ENCODE results near the gene B9D1.

B9D1 gene

DNA sequence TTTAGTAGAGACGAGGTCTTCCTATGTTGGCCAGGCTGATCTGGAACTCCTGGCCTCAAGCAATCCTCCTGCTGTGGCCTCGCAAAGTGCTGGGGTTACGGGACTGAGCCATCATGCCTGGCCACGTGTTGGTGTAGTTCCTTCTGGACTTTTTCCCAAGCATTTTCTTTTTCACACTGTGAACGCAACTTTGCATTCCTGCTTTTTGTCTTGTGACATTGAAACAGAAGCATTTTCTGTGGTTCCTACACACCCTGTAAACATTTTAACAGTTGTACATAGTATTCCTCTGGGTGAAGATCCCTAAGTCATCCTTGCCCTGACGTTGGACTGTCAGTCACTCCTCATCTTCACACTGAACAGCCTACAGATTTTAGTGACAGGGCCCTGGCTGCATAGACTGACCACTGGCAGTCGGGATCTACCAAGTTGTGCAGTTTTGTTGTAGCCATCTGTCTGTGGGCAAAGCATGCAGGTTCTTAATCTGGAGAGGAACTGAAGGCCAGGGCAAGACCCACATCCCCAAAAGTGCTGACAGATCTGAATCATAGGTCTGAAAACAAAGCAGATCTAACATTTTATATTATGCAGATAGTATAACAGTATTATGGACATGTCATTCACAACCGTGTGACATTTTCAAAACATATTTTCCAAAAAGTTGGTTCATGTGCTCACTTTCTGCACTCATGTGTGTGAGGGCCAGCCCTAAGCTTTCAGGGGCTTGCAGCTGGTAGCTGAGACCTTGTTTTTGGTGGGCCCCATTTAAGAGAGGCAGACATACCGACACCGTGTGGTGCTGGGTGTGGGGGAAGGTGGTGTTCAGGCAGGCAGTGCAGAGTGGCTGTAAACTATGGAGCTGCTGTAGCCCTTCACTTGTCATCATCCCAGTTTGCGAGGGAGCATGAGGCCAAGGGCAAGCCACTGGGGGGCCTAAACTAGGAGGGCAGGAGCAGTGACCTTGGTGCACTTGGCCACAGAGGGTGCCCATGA lies 65.4 kb downstream of the B9D1 start:
- TF ChIP-seq, protein P1, sequence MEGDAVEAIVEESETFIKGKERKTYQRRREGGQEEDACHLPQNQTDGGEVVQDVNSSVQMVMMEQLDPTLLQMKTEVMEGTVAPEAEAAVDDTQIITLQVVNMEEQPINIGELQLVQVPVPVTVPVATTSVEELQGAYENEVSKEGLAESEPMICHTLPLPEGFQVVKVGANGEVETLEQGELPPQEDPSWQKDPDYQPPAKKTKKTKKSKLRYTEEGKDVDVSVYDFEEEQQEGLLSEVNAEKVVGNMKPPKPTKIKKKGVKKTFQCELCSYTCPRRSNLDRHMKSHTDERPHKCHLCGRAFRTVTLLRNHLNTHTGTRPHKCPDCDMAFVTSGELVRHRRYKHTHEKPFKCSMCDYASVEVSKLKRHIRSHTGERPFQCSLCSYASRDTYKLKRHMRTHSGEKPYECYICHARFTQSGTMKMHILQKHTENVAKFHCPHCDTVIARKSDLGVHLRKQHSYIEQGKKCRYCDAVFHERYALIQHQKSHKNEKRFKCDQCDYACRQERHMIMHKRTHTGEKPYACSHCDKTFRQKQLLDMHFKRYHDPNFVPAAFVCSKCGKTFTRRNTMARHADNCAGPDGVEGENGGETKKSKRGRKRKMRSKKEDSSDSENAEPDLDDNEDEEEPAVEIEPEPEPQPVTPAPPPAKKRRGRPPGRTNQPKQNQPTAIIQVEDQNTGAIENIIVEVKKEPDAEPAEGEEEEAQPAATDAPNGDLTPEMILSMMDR (IDR thresholded peaks at IDR 0.05; ENCODE audit: low read depth, low read length), result no peak
- DNase-seq (ENCODE audit: low read depth in 2 of 2), result no peak
- H3K4me3 ChIP-seq (replicated peaks in 1 of 2; ENCODE audit: low read depth in 2 of 2, low read length in 2 of 2), result no peak overlapping the region

DNA sequence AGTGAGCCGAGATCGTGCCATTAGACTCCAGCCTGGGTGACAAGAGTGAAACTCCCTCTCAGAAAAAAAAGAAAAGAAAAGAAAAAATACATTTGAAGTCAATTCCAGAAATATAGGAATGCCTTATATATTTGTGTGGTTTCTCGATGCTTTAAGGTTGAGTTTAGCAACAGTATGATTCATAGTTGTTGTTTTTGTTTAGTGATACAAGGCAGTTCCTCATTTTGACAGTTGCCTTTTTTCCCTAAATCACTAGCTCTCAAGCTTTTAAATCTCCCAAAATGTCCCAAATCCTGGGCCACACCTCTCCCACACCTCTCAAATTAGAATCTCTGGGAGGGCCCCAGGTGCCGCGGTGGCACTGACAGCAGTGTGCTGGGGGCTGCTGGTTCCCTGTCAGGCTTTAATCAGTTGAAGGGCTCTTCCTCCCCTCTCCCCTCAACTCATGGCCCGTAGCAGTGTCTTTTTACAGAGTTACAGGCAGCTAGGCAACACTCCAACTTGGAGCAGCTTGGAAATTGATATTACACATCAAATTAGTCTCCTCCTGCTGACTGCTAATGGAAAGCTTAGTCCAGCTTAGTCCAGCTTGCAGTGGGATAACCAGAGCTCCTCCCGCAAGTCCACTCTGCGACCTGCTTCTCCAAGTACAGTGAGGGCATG lies 66.9 kb downstream of the B9D1 start:
- TF ChIP-seq, protein P1 (IDR thresholded peaks at IDR 0.05; ENCODE audit: low read depth, low read length), result no peak
- H3K4me3 ChIP-seq (replicated peaks in 1 of 2; ENCODE audit: low read depth in 2 of 2, low read length in 2 of 2), result no peak overlapping the region
- DNase-seq (ENCODE audit: low read depth in 2 of 2), result peak in 1 of 2 donors; percentile 43

DNA sequence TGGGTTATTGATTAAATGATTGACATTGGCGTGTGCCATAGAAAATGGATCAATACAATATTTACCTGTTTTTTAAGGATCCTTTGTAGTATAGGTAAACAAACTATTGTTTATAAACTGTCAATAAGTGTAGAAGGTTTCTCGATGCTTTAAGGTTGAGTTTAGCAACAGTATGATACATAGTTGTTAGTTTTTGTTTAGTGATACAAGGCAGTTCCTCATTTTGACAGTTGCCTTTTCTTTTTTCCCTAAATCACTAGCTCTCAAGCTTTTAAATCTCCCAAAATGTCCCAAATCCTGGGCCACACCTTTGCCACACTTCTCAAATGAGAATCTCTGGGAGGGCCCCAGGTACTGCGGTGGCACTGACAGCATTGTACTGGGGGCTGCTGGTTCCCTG lies 68.1 kb downstream of the B9D1 start:
- no peak for DNase-seq (ENCODE audit: low read depth in 2 of 2)
- no peak overlapping the region for H3K4me3 ChIP-seq (replicated peaks in 1 of 2; ENCODE audit: low read depth in 2 of 2, low read length in 2 of 2)

More for the DNA sequence above, 68.1 kb downstream of the B9D1 start:
- TF ChIP-seq, protein P1 (IDR thresholded peaks at IDR 0.05; ENCODE audit: low read depth, low read length), result no peak

Data from cardiac fibroblast (primary cell).